AG08396 (cell line): ENCODE data around the gene SRCAP.
A peak's percentile ranks its signal among the peaks of the same experiment; 100 is the strongest.
"Not testable (repeated sequence)": the region's sequence is repeated elsewhere in the genome, so short reads cannot be mapped to it uniquely, and the experiment has no call there.

Experiments used
- DNase-seq: peaks from one replicate; pipeline ENCODE4 v3.0.0; 2012; ENCODE audit warnings: low spot score, mixed read lengths

The SRCAP gene

GRCh38 chr16:30664616-30665109 lies 34.3 kb upstream of the SRCAP start:
- DNase-seq: no peak

- DNase-seq: no peak
Measured at GRCh38 chr16:30665155-30665829, 33.7 kb upstream of the SRCAP start.

- no peak for DNase-seq
Measured at GRCh38 chr16:30665830-30666190, 33.2 kb upstream of the SRCAP start.

- no peak for DNase-seq
Measured at GRCh38 chr16:30666681-30667080, 32.3 kb upstream of the SRCAP start.

GRCh38 chr16:30667361-30667905 lies 31.5 kb upstream of the SRCAP start:
- no peak for DNase-seq

- no peak for DNase-seq
Measured at GRCh38 chr16:30668393-30668792, 30.6 kb upstream of the SRCAP start.

GRCh38 chr16:30669026-30669902 lies 29.7 kb upstream of the SRCAP start:
- DNase-seq: no peak

GRCh38 chr16:30669903-30670824 lies 28.8 kb upstream of the SRCAP start:
- no peak for DNase-seq

- DNase-seq: no peak
Measured at GRCh38 chr16:30675143-30675542, 23.8 kb upstream of the SRCAP start.

GRCh38 chr16:30677931-30678585 lies 20.9 kb upstream of the SRCAP start:
- no peak for DNase-seq

- DNase-seq: no peak
Measured at GRCh38 chr16:30678586-30678970, 20.4 kb upstream of the SRCAP start.

- DNase-seq: no peak
Measured at GRCh38 chr16:30680326-30680725, 18.6 kb upstream of the SRCAP start.

- no peak for DNase-seq
Measured at GRCh38 chr16:30688701-30689100, 10.3 kb upstream of the SRCAP start.

- DNase-seq: no peak
Measured at GRCh38 chr16:30691907-30692306, 7.1 kb upstream of the SRCAP start.

- DNase-seq: no peak
Measured at GRCh38 chr16:30692396-30693064, 6.4 kb upstream of the SRCAP start.

GRCh38 chr16:30694926-30695693 lies 3.9 kb upstream of the SRCAP start:
- DNase-seq: no peak

- not testable (repeated sequence) for DNase-seq
Measured at GRCh38 chr16:30696646-30697045, 2.3 kb upstream of the SRCAP start.

- peak; percentile 95 for DNase-seq
Measured at GRCh38 chr16:30697264-30698138, 1.5 kb upstream of the SRCAP start.
